AG10803 (cell line): ENCODE results near the gene RSPO3.
A peak's percentile ranks its signal among the peaks of the same experiment; 100 is the strongest.

ENCODE experiments used
- DNase-seq: peaks from one replicate; pipeline ENCODE4 v3.0.0; 2010; ENCODE audit warnings: low read depth
- H3K4me3 ChIP-seq: 2 replicates; pipeline ENCODE4 v1.5.1; 2011; ENCODE audit warnings: mild to moderate bottlenecking, low read length, control low read depth
- TF ChIP-seq, protein P1 (sequence below): conservative IDR thresholded peaks from 2 replicates; pipeline ENCODE4 v1.5.1; 2011; ENCODE audit warnings: mild to moderate bottlenecking, low read length, control low read depth, inconsistent platforms

RSPO3 gene

DNA sequence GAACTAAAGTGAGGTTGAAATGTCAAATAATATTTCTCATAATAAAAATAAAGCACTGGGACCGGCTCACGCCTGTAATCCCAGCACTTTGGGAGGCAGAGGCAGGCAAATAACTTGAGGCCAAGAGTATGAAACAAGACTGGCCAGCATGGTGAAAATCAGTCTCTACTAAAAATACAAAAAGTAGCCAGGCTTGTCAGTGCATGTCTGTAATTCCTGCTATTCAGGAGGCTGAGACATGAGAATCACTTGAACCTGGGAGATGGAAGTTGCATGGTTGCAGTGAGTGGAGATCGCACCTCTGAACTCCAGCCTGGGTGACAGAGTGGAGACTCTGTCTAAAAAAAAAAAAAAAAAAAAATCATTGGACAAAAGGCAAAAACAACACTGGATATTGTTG, 38.4 kb upstream of the RSPO3 start:
- TF ChIP-seq, protein P1, sequence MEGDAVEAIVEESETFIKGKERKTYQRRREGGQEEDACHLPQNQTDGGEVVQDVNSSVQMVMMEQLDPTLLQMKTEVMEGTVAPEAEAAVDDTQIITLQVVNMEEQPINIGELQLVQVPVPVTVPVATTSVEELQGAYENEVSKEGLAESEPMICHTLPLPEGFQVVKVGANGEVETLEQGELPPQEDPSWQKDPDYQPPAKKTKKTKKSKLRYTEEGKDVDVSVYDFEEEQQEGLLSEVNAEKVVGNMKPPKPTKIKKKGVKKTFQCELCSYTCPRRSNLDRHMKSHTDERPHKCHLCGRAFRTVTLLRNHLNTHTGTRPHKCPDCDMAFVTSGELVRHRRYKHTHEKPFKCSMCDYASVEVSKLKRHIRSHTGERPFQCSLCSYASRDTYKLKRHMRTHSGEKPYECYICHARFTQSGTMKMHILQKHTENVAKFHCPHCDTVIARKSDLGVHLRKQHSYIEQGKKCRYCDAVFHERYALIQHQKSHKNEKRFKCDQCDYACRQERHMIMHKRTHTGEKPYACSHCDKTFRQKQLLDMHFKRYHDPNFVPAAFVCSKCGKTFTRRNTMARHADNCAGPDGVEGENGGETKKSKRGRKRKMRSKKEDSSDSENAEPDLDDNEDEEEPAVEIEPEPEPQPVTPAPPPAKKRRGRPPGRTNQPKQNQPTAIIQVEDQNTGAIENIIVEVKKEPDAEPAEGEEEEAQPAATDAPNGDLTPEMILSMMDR: no peak
- H3K4me3 ChIP-seq: no peak overlapping the region
- no peak for DNase-seq

DNA sequence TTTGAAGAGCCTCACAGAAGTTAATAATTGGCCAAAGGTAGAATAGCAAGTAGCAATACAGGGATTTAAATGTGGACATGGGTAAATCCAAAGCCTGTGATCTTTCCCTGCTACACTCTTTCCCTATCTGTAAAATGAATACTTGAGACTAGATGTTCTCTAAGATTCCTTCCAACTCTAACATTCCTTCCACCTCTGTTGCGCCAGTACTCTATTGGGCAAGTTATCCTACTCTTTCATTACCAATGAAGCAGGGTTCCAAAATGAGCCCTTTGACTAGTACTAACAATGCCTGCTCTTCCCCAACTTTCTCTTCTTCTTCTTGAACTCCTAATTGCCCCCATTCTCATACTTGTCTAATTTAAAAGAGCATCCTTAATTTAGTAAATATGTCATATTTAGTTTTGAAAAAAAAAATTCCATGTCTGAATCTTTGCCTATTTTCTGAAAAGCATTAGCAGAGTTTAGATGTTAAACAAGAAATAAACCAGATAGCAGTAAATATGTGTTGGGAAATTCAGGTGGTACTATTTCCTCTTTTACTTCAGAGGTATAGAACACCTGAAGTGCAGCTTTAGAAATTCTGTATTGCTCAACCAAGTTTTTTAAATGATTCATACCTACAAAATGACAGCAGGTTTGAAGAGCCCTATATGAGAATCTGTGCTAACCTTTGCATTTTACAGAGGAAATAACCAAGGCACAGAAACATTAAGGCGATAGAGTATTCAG, 35.1 kb upstream of the RSPO3 start:
- DNase-seq: no peak
- H3K4me3 ChIP-seq: no peak overlapping the region
- TF ChIP-seq, protein P1: no peak

DNA sequence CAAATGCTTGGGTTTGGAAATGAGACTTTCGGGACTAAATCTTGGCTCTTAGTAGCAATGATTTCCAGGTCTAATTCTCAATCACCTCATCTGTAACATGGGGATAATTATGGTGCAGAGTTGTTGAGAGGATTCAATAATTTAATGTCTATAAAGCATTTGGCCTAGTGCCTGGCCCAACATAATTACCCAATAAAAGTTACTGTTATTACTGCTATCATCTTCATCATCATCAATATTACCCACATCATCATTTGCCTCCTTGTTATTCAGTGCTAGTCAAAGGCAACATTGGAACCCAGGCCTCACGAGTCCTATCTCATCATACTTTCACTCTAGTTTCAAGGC, 34.5 kb upstream of the RSPO3 start:
- no peak for DNase-seq
- TF ChIP-seq, protein P1: no peak
- no peak overlapping the region for H3K4me3 ChIP-seq

DNA sequence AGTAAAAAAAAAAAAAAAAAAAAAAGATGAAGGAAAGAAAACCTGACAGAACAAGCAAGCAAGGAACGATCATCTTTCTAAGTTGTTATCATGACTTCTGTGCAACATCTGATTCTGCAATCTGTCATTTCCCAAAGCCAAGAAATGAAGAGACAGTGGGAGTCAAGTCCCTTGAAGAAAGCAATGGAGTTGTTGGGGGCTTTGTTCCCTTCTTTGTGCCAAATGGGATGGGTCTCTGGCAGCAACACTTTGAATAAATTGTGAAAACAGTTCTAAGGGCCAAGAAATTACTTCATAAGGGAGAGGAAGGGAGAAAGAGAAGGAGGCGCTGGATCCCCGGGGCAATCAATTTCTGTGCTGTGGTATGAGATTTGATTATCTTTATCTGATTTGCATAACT, 33.3 kb upstream of the RSPO3 start:
- DNase-seq: no peak
- TF ChIP-seq, protein P1: no peak
- no peak overlapping the region for H3K4me3 ChIP-seq

DNA sequence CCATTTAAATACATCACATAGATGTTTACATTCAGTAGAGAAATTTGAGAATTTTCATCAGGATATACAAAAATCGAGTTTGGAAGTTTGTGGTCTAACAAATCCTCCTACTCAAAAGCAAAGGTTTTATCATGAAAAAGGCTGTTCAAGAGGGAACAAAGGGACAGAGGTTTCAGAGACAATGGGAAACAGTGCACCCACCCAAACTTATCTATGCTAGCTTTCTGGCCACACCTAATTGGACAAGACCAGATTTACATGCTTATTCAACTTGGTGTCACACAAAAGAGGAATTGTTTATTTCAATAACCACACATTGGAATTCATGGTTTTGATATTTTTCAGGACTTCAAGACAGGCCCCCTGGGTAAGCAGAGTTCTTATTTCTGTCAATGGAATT, 28.4 kb upstream of the RSPO3 start:
- H3K4me3 ChIP-seq: no peak overlapping the region
- TF ChIP-seq, protein P1: no peak
- no peak for DNase-seq

DNA sequence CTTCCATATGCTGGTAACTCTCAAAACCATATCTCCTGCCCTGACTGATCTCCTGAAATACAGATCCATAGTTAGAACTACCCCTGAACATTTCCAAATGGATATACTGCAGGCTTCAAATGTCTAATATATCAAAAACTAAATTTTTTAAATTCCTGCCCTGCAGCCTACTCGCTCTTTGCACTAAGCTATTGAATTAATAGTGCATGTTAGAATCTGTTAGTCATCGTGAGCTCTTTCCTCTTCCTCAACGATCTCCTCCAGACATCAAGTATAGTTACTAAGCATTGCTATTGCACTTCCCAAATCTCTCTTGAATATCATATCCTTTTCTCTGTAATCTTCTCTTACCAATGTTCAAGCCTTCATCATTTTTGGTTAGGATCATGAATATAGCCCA, 26.0 kb upstream of the RSPO3 start:
- peak; percentile 21 for DNase-seq
- TF ChIP-seq, protein P1: no peak
- no peak overlapping the region for H3K4me3 ChIP-seq

DNA sequence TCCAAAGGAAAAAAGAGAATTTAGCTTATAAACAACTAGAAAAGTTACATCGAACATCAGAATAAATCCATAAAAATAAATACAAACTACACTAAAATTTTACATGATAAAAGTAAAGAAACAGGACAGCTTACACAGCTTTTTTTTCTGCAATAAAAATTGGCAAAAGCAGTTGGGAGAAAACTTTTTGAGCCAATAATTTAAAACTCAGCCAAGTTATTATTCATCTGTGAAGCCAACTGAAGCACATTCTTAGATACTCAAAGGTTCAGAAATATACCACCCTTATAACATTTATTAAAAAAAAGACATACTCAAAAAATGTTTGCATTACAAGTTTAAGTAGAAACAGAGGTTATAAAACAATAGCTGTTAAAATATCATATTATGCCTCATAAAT, 23.7 kb upstream of the RSPO3 start:
- TF ChIP-seq, protein P1: no peak
- no peak overlapping the region for H3K4me3 ChIP-seq
- DNase-seq: no peak
